ENCODE data around the gene ECD.

DNA sequence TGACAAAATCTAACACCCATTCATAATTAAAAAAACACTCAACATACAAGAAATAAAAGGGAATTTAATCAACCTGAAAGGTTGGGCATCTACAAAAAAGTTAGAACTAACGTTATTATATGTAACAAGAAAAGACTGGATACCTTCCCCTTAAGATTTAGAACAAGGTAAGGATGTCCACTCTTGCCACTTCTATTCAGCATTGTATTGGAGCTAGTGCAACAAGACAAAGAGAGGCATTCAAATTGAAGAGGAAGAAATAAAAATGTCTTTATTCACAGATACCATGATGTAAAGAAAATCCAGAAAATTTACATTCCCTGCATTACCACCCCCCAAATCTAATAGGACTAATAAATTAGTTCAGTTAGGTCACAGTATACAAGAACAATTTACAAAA lies 18.5 kb upstream of the ECD start:
- TF ChIP-seq CTCF (IDR thresholded peaks at IDR 0.05), result no peak
- no peak for TF ChIP-seq POLR2A (IDR thresholded peaks at IDR 0.05)

Data from lower leg skin (tissue), 3 donors.